Measurements from ENCODE around the gene MYO1F. TPM values are rescaled to one million over a fixed set of nuclear protein-coding genes. Genes with fewer than 3 reads are reported as not detected.
"Not testable (repeated sequence)": the region's sequence is repeated elsewhere in the genome, so short reads cannot be mapped to it uniquely, and the experiment has no call there.

Gene MYO1F
- 8.0 TPM for total RNA-seq
- long read RNA-seq, full-length matches to known transcripts, result 6 of 8 reads
- long read RNA-seq, partial matches to known transcripts, result 1 of 8 reads
- long read RNA-seq, other reads (novel, unspliced or antisense), result 1 of 8 reads

DNA sequence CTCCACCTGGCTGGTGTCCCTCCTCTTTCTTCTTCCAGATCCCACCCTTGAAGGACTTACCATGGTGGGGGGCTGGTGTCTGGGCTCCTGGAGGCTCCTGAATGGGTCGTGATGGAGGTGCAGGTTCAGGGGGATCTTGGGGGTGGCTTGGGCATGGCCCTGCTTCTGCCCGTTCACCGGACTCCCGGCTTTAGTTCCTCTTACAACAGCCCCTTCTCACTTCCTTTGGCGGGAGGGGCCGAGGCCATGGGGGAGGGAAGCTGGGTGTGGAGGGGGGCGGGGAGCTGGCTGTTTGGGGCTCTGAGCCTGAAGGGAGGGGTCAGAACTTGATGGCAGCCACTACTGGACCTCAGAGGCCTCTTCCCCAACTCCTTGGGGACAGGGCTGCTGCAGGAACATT, at the start of gene MYO1F:
Gene MYO1F (minus strand): TSS at position 196 of the 400 bp plus-strand sequence. CDS start 133 bp downstream, at position 63.
- DNase-seq (peak; percentile 70), ATAC-seq (peak; percentile 64)
- intact Hi-C loops (cut with micrococcal nuclease), result no loop called here

DNA sequence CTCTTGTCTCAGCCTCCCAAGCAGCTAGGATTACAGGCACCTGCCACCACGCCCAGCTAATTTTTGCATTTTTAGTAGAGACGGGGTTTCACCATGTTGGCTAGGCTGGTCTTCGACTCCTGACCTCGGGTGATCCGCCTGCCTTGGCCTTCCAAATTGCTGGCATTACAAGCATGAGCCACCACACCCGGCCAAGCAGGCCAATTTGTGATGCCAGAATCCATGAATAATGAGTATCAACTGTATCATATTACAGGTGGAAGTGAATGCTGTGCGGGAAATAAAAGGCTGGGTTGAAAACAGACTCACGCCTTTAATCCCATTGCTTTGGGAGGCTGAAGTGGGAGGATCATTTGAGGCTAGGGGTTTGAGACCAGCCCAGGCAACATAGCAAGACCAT, 49.6 kb upstream of the MYO1F start:
- intact Hi-C loops (cut with micrococcal nuclease), result no loop called here
- no peak for ATAC-seq
- no peak for DNase-seq

DNA sequence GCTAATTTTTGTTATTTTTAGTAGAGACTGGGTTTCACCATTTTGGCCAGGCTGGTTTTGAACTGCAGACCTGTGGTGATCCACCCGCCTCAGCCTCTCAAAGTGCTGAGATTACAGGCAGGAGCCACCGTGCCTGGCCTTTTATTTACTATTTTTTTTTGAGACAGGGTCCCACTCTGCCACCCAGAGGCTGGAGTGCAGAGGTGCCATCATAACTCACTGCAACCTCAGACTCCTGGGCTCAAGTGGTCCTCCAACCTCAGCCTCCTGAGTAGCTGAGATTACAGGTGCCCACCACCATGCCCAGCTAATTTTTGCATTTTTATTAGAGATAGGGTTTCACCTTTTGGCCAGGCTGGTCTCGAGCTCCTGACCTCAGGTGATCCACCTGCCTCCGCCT, 45.6 kb upstream of the MYO1F start:
- ATAC-seq; DNase-seq; intact Hi-C loops (cut with micrococcal nuclease): not testable (repeated sequence)

DNA sequence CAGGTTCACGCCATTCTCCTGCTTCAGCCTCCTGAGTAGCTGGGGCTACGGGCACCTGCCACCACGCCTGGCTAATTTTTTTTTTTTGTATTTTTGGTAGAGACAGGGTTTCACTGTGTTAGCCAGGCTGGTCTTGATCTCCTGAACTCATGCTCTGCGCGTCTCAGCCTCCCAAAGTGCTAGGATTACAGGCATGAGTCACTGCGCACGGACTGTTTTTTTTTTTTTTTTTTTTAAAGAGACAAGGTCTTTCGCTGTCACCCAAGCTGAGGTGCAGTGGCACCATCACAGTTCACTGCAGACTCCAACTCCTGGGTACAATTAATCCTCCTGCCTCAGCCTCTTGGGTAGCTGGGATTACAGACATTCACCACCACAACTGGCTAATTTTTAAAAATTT, 41.5 kb upstream of the MYO1F start:
- ATAC-seq (no peak), DNase-seq (no peak)
- intact Hi-C loops (cut with micrococcal nuclease), result no loop called here

DNA sequence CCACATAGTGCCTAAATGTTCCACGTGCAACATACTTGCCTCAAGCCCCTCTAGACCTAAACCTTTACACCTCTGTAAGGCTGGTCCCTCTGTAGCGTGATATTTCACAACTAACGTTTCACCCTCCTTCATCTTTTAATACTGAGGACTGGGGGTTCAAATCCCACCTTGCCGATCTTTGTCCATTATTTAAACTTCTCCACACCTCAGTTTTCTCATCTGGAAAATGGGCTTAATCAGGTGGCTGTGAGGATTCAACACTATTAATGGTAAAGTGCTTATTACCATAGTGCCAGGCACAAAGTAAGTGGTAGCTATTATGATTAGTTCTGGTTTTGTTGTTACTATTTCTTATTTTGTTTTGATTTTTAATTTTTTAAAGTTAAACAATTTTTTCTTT, 40.7 kb upstream of the MYO1F start:
- DNase-seq (no peak), ATAC-seq (no peak)
- intact Hi-C loops (cut with micrococcal nuclease), result no loop called here

DNA sequence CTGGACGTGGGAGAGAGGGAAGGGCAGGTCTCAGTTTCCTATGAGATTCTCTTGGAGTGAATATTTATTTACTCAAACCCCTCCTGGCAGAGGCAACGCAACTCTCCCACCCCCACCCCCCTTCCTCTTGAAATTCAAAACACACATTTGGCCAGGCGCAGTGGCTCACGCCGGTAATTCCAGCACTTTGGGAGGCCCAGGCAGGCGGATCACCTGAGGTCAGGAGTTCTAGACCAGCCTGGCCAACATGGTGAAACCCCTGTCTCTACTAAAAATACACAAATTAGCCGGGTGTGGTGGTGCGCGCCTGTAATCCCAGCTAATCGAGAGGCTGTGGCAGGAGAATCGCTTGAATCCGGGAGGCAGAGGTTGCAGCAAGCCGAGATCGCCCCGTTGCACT, 40.1 kb upstream of the MYO1F start:
- ATAC-seq; DNase-seq; intact Hi-C loops (cut with micrococcal nuclease): not testable (repeated sequence)

DNA sequence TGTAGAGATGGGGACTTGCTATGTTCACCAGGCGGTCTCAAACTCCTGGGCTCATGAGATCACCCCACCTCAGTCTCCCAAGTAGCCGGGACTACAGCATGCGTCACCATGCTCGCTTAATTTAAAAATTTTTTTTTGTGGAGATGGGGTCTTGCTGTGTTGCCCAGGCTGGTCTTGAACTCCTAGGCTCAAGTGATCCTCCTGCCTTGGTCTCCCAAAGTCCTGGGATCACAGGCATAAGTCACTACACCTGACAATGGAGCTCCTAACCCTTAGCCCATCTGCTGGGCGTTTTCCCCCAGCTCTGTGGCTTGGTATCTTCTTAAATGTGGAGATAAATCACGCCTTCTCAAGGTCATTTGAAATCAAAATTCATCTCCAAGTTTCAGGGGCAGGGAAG, 39.6 kb upstream of the MYO1F start:
- ATAC-seq (no peak), DNase-seq (no peak)
- intact Hi-C loops (cut with micrococcal nuclease), result no loop called here

DNA sequence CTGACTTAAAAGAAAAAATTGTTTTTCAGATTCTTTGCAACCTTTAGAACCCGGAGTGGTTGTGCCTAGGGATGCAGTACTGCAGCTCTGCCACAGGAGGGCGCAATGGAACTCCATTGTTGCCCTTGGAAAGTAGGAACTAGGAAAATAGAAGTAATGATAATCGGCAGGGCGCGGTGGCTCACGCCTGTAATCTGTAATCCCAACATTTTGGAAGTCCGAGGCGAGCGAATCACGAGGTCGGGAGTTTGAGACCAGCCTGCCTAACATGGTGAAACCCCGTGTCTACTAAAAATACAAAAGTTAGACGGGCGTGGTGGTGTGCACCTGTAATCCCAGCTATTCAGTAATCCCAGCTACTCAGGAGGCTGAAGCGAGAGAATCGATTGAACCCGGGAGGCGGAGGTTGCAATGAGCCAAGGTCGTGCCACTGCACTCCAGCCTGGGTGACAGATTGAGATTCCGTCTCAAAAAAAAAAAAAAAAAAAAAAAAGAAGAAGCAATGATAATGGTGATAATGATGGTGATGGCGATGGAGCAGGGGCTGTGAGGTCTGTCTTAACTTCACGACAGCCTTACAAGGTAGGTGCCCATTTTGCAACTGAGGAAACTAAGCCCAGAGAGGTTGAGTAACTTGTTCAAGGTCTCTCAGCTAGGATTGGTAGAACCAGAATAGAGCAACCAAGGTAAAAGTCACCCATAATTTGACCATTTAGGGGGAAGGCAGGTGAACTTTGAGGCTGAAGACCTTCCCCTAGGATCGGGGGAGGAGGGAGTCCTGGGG, 38.8 kb upstream of the MYO1F start:
- intact Hi-C loops (cut with micrococcal nuclease), result no loop called here
- ATAC-seq (no peak), DNase-seq (peak; percentile 61)

DNA sequence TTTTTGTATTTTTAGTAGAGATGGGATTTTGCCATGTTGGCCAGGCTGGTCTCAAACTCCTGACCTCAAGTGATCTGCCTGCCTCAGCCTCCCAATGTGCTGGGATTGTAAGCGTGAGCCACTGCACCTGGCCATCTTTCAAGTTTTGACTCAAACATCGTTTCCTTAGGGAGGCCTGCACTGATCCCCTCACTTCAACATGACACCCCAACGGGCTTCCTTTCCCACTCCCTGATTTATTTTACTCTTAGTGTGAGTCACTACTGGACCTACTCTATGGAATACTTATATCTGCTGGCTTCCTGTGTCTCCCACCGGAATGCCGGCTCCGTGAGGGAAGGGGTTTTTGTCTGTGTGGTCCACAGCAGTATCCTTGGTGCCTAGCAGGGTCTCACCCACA, 37.8 kb upstream of the MYO1F start:
- intact Hi-C loops (cut with micrococcal nuclease), result no loop called here
- ATAC-seq, result no peak
- DNase-seq, result no peak

DNA sequence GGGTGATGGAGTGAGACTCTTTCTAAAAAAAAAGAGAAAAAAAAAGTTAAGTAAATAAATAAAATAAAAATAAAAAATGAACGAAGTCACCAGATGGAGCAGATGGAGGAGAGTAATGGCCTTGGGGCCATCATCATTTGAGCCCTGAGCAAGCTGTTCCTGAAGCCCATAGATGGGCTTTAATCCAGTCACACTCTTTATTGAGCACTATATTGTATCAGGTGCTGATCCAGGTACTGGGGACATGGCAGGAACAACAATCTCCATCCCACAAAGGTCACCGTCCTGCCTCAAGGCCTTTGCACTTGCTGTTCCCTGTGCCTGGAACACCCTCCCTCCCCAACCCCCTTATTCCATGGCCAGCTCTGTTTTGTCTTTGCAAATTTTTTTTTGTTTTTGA, 37.2 kb upstream of the MYO1F start:
- DNase-seq, result no peak
- ATAC-seq, result no peak
- intact Hi-C loops (cut with micrococcal nuclease), result no loop called here

DNA sequence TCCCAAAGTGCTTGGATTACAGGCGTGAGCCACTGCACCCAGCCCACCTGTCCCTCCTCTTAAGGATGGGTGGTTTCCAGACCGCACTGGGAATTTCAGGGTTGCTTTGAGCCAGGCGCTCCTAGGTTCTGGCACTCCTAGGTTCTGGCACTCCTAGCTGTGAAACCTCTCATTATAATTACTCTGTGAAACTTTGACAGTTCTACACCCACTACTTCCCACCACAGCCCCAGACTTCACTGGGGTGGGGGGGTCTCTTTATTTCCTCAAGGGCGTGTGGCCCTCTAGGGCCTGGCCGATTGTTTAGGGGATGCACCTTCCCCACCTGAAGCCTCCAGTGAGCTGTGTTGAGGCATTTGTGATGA, 35.5 kb upstream of the MYO1F start:
- no peak for DNase-seq
- ATAC-seq, result no peak
- intact Hi-C loops (cut with micrococcal nuclease), result no loop called here

DNA sequence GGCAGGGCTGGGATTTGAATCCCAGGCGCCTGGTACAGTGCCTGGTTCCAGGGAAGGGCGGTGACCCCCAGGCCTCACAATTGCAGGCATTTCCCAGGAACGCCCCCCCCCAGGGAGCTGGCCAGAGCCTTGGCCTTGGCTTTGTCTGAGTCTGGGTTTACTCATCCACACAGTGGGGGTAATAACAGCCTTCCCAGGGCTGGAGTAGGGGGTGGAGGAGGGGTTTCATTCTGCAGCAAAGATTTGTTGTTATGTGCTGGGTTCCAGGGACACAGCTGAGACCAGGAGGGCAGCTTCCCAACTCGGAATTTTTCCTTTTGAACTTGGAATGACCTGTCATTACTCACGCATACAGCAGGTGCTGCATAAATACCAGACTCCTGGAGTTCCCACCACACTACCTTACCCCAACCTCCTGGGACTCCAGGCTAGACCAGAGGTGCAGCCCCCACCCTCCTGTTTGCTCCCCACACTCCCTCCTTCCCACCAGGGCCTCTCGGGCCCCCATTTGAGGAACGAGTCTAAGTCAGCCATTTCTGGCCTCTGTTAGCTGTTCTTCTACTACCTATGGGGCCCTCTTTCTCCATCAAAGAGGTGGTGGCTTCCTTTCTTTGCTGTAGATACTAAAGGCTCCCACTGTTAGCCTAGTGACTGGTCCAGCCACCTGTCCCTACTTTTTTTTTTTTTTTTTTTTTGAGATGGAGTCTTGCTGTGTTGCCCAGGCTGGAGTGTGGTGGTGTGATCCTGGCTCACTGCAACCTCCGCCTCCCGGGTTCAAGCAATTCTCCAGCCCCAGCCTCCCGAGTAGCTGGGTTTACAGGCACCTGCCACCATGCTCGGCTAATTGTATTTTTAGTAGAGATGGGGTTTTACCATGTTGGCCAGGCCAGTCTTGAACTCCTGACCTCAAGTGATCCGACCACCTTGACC, 34.9 kb upstream of the MYO1F start:
- intact Hi-C loops (cut with micrococcal nuclease), result no loop called here
- ATAC-seq (peak; percentile 63), DNase-seq (peak; percentile 80)

DNA sequence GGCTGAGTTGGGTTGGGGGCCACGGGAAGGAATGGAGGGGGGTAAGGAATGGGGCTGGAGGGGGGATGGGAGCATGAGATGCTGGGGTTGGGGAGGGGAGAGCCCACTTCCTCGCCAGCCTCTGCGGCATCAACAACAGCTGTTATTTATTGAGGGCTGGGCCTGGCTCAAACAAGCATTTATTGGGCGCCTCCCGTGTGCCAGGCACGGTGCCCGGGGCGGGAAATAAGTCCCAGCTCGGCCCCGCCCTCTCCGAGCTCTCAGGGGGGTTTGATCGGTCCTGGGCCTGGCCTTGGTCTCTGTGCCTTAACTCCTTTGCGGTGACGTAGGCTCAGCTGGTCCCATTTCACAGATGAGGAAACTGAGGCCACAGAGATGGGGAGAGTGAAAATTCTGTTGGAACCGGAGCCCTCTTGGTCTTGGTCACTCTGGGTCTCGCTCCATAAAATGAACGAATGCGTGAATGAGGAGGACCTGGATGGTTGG, 34.2 kb upstream of the MYO1F start:
- DNase-seq (peak; percentile 55), ATAC-seq (no peak)
- intact Hi-C loops (cut with micrococcal nuclease), result no loop called here

DNA sequence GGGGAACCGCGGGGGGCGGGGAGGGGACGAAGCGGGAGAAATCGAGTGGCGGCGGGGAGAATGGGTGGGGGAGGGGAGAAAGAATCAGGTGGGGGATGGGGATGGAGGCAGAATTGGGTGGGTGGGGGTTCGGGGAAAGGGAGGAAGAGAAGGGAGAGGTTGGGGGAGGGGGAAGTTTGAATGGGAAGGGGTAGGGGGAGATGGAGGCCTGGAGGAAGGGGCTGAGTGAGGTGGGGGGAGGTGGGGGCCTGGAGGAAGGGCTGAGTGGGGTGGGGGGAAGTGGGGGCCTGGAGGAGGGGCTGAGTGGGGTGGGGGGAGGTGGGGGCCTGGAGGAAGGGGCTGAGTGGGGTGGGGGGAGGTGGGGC, 33.7 kb upstream of the MYO1F start:
- DNase-seq, result no peak
- intact Hi-C loops (cut with micrococcal nuclease), result no loop called here
- ATAC-seq, result no peak

DNA sequence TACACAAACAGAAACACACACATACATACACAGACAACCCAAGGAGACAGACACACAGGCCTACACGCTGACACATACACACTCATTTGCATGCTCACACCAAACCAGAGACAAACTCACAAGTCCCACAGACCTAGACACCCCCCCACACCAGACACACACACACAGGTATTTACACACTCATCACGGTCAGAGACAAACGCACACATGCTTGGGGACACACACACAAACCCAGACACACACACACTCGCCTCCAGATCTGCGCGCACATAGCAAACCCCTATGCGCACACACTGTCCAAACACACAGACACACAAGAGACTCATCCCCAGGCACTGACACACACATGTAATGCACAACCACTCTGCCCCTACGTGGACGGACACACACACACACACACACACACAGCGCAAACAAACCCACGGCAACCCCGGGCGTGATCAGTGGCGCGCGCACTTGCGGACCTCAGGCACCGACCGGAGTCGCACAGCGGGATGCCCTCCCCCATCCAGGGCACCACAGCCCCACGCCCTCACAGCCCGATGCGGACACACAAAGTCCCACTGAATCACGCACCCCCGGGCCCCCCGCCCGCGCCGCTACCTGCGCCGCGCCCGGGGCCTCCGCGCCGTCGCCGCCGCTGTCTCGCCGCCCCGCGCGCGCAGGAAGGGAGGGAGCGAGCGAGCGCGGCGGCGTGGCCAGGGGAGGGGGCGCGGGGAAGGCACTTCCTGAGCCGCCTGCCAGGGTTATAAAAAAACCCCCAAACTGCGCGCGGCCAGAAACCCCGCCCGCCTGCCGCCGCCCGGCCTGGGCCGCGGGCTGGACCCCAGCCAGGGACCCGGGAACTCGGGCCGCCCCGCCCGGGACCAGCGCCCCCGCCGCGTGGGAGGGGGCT, 33.0 kb upstream of the MYO1F start, which contains the start of gene ADAMTS10:
Gene ADAMTS10 (minus strand): TSS at position 675 of the 895 bp plus-strand sequence. CDS start 5,005 bp downstream, outside the sequence.
- peak; percentile 11 for ATAC-seq
- intact Hi-C loops (cut with micrococcal nuclease), result no loop called here
- DNase-seq, result peak; percentile 72

DNA sequence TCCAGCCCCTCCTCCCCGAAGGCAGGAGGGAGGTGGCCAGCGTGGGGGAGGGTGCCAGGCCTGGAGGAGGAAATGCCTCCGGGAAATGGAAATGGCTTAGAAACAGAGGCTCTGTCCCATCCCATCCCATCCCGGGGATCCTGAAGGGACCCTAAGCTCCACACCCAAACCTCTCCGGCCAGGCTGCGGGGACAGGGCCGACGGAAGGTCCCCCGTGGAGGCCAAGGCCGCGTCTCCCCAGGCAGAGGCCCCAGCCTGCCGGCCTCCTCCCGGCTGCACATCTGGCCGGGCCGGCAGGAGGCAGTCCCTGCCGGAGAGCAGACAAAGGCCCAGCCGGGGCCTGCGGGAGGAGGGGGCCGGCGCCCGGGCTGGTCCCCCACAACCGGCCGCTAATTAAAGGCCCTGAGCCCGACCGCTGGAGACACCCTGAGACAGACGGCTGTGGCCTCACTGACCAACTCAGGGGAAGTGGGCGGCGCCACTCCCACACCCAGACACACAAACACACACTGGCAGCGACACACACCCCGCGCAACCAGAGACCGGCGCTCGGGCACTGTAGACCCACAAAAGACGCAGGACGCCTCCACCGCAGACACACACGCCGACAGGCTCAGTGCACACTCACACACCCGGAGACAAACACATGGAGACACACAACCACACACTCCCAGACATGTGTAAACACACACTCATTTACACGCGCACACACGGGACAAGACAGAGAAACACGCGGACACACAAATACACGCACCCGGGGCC, 32.2 kb upstream of the MYO1F start:
- DNase-seq (peak; percentile 79), ATAC-seq (peak; percentile 64)
- intact Hi-C loops (cut with micrococcal nuclease), result no loop called here

DNA sequence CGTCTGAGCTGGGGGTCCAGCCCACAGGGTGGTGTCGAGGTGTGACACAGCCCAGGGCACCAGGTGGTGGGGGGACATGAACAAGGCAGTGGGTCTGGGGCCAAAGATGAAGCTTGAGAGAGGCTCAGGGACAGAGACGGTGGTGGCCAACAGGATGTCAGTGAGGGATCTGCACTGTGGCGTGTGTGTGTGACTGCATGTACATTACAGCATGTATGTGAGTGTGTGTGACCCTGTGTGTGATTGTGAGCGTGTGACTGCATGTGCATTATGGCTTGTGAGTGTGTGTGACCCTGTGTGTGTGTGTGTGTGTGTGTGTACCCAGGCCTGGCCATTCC, 31.7 kb upstream of the MYO1F start:
- intact Hi-C loops (cut with micrococcal nuclease), result no loop called here
- no peak for ATAC-seq
- no peak for DNase-seq

DNA sequence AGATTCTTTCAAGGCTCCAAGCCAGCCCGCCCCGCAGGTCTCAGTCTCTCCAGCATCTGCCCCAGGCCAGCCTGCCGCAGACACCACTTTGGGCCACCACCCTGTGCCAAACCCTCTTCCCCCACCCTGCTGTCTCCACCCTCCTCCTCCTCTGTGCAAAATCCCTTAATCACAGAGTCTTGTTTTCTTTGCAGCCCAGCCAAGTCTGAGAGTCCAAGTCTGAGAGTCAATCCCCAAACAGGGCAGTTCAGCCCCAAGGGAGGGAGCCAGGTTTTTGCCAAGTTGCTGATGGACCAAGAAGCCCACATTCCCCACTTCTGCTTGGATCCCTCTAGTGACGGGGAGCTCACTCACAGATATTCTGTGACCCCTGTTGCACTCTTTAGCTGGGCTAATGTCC, 30.1 kb upstream of the MYO1F start:
- intact Hi-C loops (cut with micrococcal nuclease), result no loop called here
- ATAC-seq, result peak; percentile 54
- peak; percentile 59 for DNase-seq

Data from left ventricle myocardium superior (tissue), 1 donor.